Measurements from ENCODE around the gene ATP5IF1.

GRCh38 chr1:28200234-28200873, 35.6 kb upstream of the ATP5IF1 start:
- TF ChIP-seq YY1 (IDR thresholded peaks at IDR 0.05; ENCODE audit: low read depth, low read length) (no peak), CTCF (IDR thresholded peaks at IDR 0.05; ENCODE audit: control extremely low read depth in 1 of 3, insufficient read depth in 1 of 3, low read depth in 1 of 3, low read length in 3 of 3) (no peak), TBP (IDR thresholded peaks at IDR 0.05; ENCODE audit: low read depth, low read length) (no peak), SRF (IDR thresholded peaks at IDR 0.05; ENCODE audit: low read depth, low read length) (no peak), SAP30 (IDR thresholded peaks at IDR 0.05; ENCODE audit: insufficient read depth, insufficient replicate concordance, low read length) (no peak), POLR2A (IDR thresholded peaks at IDR 0.05; ENCODE audit: control extremely low read depth in 1 of 2, low read depth in 2 of 2, low read length in 2 of 2) (no peak), JUN (IDR thresholded peaks at IDR 0.05; ENCODE audit: low read depth, low read length) (no peak), GABPA (IDR thresholded peaks at IDR 0.05; ENCODE audit: borderline replicate concordance, insufficient read depth, low read length) (no peak), KDM1A (IDR thresholded peaks at IDR 0.05; ENCODE audit: borderline replicate concordance, low read length) (no peak), FOSL1 (IDR thresholded peaks at IDR 0.05; ENCODE audit: insufficient read depth, low read depth, low read length) (no peak), EGR1 (IDR thresholded peaks at IDR 0.05; ENCODE audit: borderline replicate concordance, low read depth, low read length) (no peak), TAF1 (IDR thresholded peaks at IDR 0.05; ENCODE audit: low read depth, low read length) (no peak), MAFK (IDR thresholded peaks at IDR 0.05; ENCODE audit: low read depth, low read length) (no peak)

Data from H1 (cell line).